ENCODE results near the gene SBDS.

DNA sequence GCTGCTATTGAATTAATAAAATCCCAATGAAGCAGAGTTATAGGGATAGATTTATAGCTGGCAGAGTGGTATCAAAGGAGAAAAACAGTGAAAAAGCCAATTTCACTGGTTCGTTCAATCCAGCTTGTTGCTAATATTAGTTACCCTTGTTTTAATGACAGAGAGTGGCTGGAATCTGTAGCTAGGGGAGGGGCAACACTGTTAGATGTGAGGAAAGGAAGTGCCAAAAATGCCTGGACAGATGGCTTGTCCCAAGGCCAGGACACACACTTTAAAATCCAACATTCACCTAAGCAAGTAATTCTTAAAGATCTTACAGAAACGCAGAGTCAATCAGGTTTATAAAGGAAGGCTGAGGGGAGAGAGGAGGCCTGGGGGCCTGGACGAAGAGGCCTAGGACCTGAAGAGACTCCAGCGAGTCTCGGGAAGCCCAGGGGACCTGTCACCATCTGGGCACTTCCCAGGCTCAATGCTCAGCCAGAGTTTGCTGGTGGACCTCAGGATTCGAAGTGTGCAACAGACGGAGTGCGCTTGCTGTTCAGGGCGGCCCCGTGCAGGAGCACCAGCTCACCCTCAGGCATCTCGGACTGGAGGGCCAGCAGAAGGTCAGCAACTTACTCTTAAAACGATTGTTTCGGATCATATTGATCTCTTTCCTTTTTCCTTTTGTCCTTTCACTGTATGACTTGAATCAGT lies 37.6 kb downstream of the SBDS start:
- TF ChIP-seq, protein P1, sequence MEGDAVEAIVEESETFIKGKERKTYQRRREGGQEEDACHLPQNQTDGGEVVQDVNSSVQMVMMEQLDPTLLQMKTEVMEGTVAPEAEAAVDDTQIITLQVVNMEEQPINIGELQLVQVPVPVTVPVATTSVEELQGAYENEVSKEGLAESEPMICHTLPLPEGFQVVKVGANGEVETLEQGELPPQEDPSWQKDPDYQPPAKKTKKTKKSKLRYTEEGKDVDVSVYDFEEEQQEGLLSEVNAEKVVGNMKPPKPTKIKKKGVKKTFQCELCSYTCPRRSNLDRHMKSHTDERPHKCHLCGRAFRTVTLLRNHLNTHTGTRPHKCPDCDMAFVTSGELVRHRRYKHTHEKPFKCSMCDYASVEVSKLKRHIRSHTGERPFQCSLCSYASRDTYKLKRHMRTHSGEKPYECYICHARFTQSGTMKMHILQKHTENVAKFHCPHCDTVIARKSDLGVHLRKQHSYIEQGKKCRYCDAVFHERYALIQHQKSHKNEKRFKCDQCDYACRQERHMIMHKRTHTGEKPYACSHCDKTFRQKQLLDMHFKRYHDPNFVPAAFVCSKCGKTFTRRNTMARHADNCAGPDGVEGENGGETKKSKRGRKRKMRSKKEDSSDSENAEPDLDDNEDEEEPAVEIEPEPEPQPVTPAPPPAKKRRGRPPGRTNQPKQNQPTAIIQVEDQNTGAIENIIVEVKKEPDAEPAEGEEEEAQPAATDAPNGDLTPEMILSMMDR (IDR thresholded peaks at IDR 0.05; ENCODE audit: low read depth, low read length): no peak
- no peak for TF ChIP-seq EZH2phosphoT487 (IDR thresholded peaks at IDR 0.05; ENCODE audit: low read depth)

All from OCI-LY3 (cell line).